K562 (cell line): ENCODE data around the gene ZC3H10. TPM values are rescaled to one million over a fixed set of nuclear protein-coding genes. Genes with fewer than 3 reads are reported as not detected.

Experiments used
- BRD9 ChIP-seq: fragments of 450-650 bp; IDR thresholded peaks from 2 replicates; pipeline ENCODE4 v1.6.1; 2018; ENCODE audit warnings: low read depth; ENCODE audit not compliant: partially characterized antibody
- GTF2F1 ChIP-seq: IDR thresholded peaks from 2 replicates; pipeline ENCODE4 v1.6.1; 2011; ENCODE audit warnings: low read depth, low read length, improper control_type of control experiment
- ILF3 ChIP-seq: fragments of 450-650 bp; IDR thresholded peaks from 2 replicates; pipeline ENCODE4 v1.6.1; 2018; ENCODE audit warnings: antibody characterized with exemption, mild to moderate bottlenecking, moderate library complexity, borderline replicate concordance
- MYC ChIP-seq, 2 experiments: fragments of 250-450 bp in 1 of 2; sonication (Bioruptor Pico) in 1 of 2; IDR thresholded peaks; 2 replicates each; pipeline versions ENCODE4 v1.5.1 to v1.6.1; 2012 to 2021; ENCODE audit warnings: low read depth in 2 of 2, borderline replicate concordance in 1 of 2, improper control_type of control experiment in 1 of 2, low read length in 1 of 2, mild to moderate bottlenecking in 1 of 2, moderate library complexity in 1 of 2
- NCOA2 ChIP-seq, 2 experiments: fragments of 450-650 bp; IDR thresholded peaks; 2 replicates each; pipeline ENCODE4 v1.6.1; 2018; ENCODE audit warnings: mild to moderate bottlenecking in 2 of 2, moderate library complexity in 1 of 2; ENCODE audit not compliant: partially characterized antibody in 2 of 2
- NRF1 ChIP-seq, 2 experiments: fragments of 450-650 bp; IDR thresholded peaks in 1 of 2; conservative IDR thresholded peaks in 1 of 2; 2 replicates each; pipeline ENCODE4 v1.6.1; 2014; ENCODE audit warnings: mild to moderate bottlenecking in 2 of 2
- PHB2 ChIP-seq: fragments of 450-650 bp; IDR thresholded peaks from 2 replicates; pipeline ENCODE4 v1.6.1; 2017; ENCODE audit warnings: low read depth
- PHF20 ChIP-seq: fragments of 450-650 bp; IDR thresholded peaks from 2 replicates; pipeline ENCODE4 v1.6.1; 2018; ENCODE audit not compliant: partially characterized antibody
- PTTG1 ChIP-seq: fragments of 450-650 bp; IDR thresholded peaks from 2 replicates; pipeline ENCODE4 v1.6.1; 2016; ENCODE audit warnings: low read depth, mild to moderate bottlenecking, missing genetic modification characterization, missing compliant biosample characterization
- RBFOX2 ChIP-seq: fragments of 200-400 bp; formaldehyde crosslinking; IDR thresholded peaks from 2 replicates; pipeline ENCODE4 v1.6.1; 2017; ENCODE audit warnings: low read depth, mild to moderate bottlenecking, low read length, moderate library complexity
- SLC30A9 ChIP-seq: fragments of 250-450 bp; sonication (Bioruptor Pico); IDR thresholded peaks from 2 replicates; pipeline ENCODE4 v1.8.0; 2022; ENCODE audit warnings: mild to moderate bottlenecking, moderate library complexity
- SREBF2 ChIP-seq: sonication (generic); formaldehyde crosslinking; IDR thresholded peaks from 2 replicates; pipeline ENCODE4 v1.4.0; 2020; ENCODE audit warnings: mild to moderate bottlenecking, missing genetic modification reagents
- ZC3H11A ChIP-seq: IDR thresholded peaks from 2 replicates; pipeline ENCODE4 v1.6.1; 2012; ENCODE audit warnings: low read depth, low read length, improper control_type of control experiment
- ZNF644 ChIP-seq: fragments of 200-800 bp; sonication (Bioruptor generic); IDR thresholded peaks from 2 replicates; pipeline ENCODE4 v1.6.1; 2016; ENCODE audit warnings: low read depth, missing genetic modification characterization, missing compliant biosample characterization
- polyA plus RNA-seq, 8 experiments: library from polyadenylated mRNA; depleted of rRNA in 4 of 8; stranded (reverse) in 5 of 8; unstranded in 3 of 8; fragments of >200 nt; fragmentation: Nextera tagmentation in 2 of 8; fragmentation: Illumina TruSeq in 1 of 8; extraction: Ambion mirVana in 2 of 8; extraction: Trizol in 1 of 8; gene quantifications; 2 replicates each; pipeline versions ENCODE4 v1.2.1 to v1.2.3, GENCODE V29; 2011 to 2014; ENCODE audit warnings: inconsistent platforms in 1 of 8, missing spikeins in 1 of 8
- total RNA-seq, 7 experiments: library from RNA; depleted of rRNA in 6 of 7; stranded (reverse); fragments of >200 nt in 6 of 7; fragmentation: Illumina TruSeq in 2 of 7; extraction: Trizol in 2 of 7; gene quantifications; 2 replicates each; pipeline versions ENCODE4 v1.2.1 to v1.2.3, GENCODE V29; 2011 to 2021; ENCODE audit warnings: low replicate concordance in 1 of 7
- TF ChIP-seq, protein P1 (sequence below), 2 experiments: IDR thresholded peaks in 1 of 2; conservative IDR thresholded peaks in 1 of 2; 2 replicates each; pipeline ENCODE4 v1.6.1; 2016; ENCODE audit warnings: low read depth in 2 of 2, mild to moderate bottlenecking in 1 of 2, missing compliant biosample characterization in 1 of 2, missing genetic modification characterization in 1 of 2, moderate library complexity in 1 of 2
- TF ChIP-seq, protein P2 (sequence below): sonication (generic); formaldehyde crosslinking; IDR thresholded peaks from 2 replicates; pipeline ENCODE4 v1.8.0; 2022; ENCODE audit warnings: missing genetic modification reagents, mild to moderate bottlenecking, borderline replicate concordance
- TF ChIP-seq, protein P3 (sequence below): sonication (generic); formaldehyde crosslinking; IDR thresholded peaks from 2 replicates; pipeline ENCODE4 v1.8.1; 2023; ENCODE audit warnings: mild to moderate bottlenecking, missing genetic modification reagents

Gene ZC3H10
- total and polyA plus RNA-seq, 9 of the 15 experiments (the other 6 are each of a cell fraction or from before 2014, with no cell fraction given): 0.31 to 4.1 (median 1.6) TPM

DNA sequence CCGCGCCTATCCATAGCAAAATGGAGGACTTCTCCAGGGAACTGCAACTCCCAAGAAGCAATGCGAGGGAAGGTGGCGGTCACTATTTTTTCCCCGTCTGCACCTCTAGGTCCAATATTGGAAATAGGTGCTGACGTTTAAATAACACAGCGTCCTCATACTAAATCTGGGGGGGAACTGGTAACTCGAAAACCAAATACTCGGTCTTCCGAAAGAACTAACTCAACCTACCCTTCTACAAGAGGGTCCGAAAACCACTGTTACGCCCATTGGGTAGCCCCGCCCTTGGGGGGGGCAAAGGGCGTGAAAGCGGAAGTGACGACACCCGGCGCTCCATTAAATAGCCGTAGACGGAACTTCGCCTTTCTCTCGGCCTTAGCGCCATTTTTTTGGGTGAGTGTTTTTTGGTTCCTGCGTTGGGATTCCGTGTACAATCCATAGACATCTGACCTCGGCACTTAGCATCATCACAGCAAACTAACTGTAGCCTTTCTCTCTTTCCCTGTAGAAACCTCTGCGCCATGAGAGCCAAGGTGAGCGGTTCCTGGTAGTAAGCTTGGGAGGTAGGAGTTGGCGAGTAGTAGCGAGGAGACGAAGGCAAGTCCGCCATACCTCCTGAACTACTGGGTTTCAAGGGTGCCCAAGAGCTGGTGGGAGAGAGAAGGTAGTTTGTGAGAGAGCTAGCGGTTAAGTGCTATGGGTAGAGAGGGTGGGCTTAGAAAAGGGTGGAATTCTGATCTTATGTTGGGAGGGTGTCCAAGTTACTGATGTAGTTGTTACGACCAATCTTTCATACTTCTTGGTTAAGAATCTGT, 1.6 kb upstream of the ZC3H10 start, which contains the start of gene RPL41 (continued):
- TF ChIP-seq, protein P1, sequence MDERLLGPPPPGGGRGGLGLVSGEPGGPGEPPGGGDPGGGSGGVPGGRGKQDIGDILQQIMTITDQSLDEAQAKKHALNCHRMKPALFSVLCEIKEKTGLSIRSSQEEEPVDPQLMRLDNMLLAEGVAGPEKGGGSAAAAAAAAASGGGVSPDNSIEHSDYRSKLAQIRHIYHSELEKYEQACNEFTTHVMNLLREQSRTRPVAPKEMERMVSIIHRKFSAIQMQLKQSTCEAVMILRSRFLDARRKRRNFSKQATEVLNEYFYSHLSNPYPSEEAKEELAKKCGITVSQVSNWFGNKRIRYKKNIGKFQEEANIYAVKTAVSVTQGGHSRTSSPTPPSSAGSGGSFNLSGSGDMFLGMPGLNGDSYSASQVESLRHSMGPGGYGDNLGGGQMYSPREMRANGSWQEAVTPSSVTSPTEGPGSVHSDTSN (CRISPR knock-in tag; IDR thresholded peaks at IDR 0.05; ENCODE audit: low read depth): no peak
- TF ChIP-seq, protein P1 (tag; conservative IDR thresholded peaks at IDR 0.05; ENCODE audit: low read depth): no peak
- TF ChIP-seq PHF20: peak; percentile 89
- TF ChIP-seq SLC30A9 (CRISPR knock-in tag): no peak
- peak; percentile 100 for TF ChIP-seq BRD9
- TF ChIP-seq ILF3: peak; percentile 73; the same call in 1 of the 2 replicates
- peak; percentile 96 for TF ChIP-seq GTF2F1
- TF ChIP-seq NCOA2 (IDR thresholded peaks at IDR 0.05; ENCODE audit: partially characterized antibody in 2 of 2): no peak
- TF ChIP-seq PHB2: 0 out of 2 replicates have a peak, but pooled peaks have one; percentile 53
- TF ChIP-seq, protein P2, sequence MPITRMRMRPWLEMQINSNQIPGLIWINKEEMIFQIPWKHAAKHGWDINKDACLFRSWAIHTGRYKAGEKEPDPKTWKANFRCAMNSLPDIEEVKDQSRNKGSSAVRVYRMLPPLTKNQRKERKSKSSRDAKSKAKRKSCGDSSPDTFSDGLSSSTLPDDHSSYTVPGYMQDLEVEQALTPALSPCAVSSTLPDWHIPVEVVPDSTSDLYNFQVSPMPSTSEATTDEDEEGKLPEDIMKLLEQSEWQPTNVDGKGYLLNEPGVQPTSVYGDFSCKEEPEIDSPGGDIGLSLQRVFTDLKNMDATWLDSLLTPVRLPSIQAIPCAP (CRISPR knock-in tag): no peak
- peak; percentile 19 to 21; a peak in 1 of 4 replicates for TF ChIP-seq NRF1 (conservative IDR thresholded peaks at IDR 0.05 in 1 of 2, IDR thresholded peaks at IDR 0.05 in 1 of 2)
- TF ChIP-seq MYC (IDR thresholded peaks at IDR 0.05; ENCODE audit: low read depth, low read length): peak; percentile 98
- peak; percentile 86; the same call in 1 of the 2 replicates for TF ChIP-seq MYC (CRISPR knock-in tag; IDR thresholded peaks at IDR 0.05; ENCODE audit: borderline replicate concordance, low read depth)
- TF ChIP-seq SREBF2: no peak
- no peak for TF ChIP-seq ZC3H11A
- TF ChIP-seq, protein P3, sequence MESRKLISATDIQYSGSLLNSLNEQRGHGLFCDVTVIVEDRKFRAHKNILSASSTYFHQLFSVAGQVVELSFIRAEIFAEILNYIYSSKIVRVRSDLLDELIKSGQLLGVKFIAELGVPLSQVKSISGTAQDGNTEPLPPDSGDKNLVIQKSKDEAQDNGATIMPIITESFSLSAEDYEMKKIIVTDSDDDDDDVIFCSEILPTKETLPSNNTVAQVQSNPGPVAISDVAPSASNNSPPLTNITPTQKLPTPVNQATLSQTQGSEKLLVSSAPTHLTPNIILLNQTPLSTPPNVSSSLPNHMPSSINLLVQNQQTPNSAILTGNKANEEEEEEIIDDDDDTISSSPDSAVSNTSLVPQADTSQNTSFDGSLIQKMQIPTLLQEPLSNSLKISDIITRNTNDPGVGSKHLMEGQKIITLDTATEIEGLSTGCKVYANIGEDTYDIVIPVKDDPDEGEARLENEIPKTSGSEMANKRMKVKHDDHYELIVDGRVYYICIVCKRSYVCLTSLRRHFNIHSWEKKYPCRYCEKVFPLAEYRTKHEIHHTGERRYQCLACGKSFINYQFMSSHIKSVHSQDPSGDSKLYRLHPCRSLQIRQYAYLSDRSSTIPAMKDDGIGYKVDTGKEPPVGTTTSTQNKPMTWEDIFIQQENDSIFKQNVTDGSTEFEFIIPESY: no peak; the same call in 1 of the 2 replicates
- peak; percentile 89 for TF ChIP-seq RBFOX2
- TF ChIP-seq PTTG1 (tag): no peak
- no peak for TF ChIP-seq ZNF644 (tag)
